BE2C (cell line): ENCODE results near the gene MPHOSPH8.

Source experiments
- DNase-seq: peaks from one replicate; pipeline ENCODE4 v3.0.0-alpha.2; 2020
- H3K27me3 ChIP-seq: fragments of 250-450 bp; sonication (Bioruptor Pico); 2 replicates; pipeline ENCODE4 v1.5.1; 2020; ENCODE audit warnings: mild to moderate bottlenecking
- H3K36me3 ChIP-seq: fragments of 250-450 bp; sonication (Bioruptor Pico); 2 replicates; pipeline ENCODE4 v1.5.1; 2020; ENCODE audit warnings: mild to moderate bottlenecking
- H3K4me1 ChIP-seq: fragments of 250-450 bp; sonication (Bioruptor Pico); 2 replicates; pipeline ENCODE4 v1.5.1; 2020
- H3K4me3 ChIP-seq: 2 replicates; pipeline ENCODE4 v1.5.1; 2011; ENCODE audit warnings: low read depth, low read length
- H3K9me3 ChIP-seq: fragments of 250-450 bp; sonication (Bioruptor Pico); 2 replicates; pipeline ENCODE4 v1.5.1; 2020
- TF ChIP-seq, protein P1 (sequence below): IDR thresholded peaks from 2 replicates; pipeline ENCODE4 v1.5.1; 2012; ENCODE audit warnings: mild to moderate bottlenecking, low read depth, low read length

The MPHOSPH8 gene

DNA sequence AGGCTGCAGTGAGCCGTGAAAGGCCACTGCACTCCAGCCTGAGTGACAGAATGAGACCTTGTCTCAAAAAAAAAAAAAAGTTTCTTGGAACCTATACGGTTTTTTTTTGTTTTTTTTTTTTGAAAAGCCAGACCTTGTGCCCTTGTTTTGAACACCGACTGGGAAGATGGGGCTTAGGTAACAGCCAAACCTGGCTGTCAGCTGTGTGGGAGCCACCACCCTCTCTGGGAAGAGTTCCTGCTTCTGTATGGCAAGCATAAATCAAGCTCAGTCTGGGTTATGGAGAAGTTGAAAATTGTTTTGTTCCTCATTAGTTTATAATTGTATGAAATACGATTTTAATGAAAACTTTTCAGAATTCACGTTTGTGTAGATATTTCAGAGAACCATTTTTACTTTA, 39.5 kb downstream of the MPHOSPH8 start:
- Histone ChIP-seq H3K27me3 (no peaks in the 10 kb centered on the region), H3K9me3 (no peaks in the 10 kb centered on the region), H3K4me3 (no peak overlapping the region), H3K36me3 (peaks cover 81% of the 10 kb centered on the region), H3K4me1 (no peaks in the 10 kb centered on the region)
- TF ChIP-seq, protein P1, sequence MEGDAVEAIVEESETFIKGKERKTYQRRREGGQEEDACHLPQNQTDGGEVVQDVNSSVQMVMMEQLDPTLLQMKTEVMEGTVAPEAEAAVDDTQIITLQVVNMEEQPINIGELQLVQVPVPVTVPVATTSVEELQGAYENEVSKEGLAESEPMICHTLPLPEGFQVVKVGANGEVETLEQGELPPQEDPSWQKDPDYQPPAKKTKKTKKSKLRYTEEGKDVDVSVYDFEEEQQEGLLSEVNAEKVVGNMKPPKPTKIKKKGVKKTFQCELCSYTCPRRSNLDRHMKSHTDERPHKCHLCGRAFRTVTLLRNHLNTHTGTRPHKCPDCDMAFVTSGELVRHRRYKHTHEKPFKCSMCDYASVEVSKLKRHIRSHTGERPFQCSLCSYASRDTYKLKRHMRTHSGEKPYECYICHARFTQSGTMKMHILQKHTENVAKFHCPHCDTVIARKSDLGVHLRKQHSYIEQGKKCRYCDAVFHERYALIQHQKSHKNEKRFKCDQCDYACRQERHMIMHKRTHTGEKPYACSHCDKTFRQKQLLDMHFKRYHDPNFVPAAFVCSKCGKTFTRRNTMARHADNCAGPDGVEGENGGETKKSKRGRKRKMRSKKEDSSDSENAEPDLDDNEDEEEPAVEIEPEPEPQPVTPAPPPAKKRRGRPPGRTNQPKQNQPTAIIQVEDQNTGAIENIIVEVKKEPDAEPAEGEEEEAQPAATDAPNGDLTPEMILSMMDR: no peak
- DNase-seq: no peak

DNA sequence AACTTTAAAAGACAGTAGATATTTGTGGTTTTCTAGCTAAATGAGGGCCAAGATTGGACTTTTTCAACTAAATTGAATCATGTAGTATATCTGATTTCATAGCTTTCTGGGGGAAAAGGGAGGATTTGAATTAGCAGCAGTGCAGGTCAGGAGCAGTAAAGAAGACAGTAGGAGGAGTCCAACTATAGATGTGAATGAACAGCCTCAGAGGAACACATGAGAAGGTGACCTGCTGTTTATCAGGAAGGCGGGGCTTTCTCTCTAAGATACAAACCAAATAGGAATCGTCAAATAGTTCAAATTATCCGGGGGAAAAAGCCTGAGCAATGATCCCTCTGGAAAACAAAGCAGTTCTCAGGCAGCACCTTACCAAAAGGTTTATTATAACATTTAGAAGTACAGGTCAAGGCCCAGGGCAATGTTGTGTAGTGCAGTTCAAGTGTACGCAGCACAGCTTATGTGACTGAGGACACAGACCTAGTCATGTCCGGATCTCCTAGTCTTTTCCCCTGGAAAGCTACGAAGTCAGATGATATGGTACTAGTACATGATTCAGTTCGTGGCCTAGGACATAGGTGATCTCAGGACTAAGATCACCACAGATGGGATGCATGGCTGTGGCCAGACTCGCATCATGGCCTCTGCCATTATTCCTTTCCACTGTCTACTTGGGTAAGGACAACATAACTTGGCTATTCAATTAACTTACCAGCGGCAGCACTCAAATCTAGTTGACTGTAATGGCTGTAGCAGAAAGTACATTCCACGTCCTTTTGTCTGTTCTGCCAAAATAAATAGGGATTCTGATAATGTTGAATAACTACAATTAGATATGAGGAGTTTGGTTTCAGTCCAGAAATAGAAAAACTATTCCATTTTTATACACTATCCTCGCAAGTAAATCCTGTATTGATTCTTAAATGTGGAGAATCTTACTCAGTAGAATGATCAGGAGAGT, 40.3 kb downstream of the MPHOSPH8 start:
- Histone ChIP-seq H3K4me3 (no peak overlapping the region), H3K9me3 (no peaks in the 10 kb centered on the region), H3K4me1 (no peaks in the 10 kb centered on the region), H3K27me3 (no peaks in the 10 kb centered on the region), H3K36me3 (peaks cover 73% of the 10 kb centered on the region)
- TF ChIP-seq, protein P1: no peak
- no peak for DNase-seq

DNA sequence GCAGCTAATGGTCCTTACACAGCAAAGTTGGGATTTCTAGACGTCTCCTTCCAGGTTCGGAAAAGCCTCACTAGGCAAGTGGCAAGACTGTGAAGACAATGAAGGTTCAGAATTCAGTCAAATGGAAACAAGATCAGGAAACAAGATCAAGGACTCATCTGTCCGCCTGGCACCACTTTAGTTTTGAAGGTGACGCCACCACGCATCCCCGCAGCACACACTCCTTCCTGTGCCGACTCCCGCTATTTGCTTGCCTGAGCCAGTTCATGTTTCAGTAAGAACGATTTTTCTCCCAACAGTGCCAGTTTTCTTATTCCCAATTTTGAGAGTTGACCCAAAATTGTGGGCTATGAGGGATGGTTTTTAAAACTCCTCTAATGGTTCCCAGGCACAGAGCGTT, 41.4 kb downstream of the MPHOSPH8 start:
- DNase-seq: no peak
- Histone ChIP-seq H3K9me3 (no peaks in the 10 kb centered on the region), H3K4me1 (no peaks in the 10 kb centered on the region), H3K4me3 (no peak overlapping the region), H3K27me3 (no peaks in the 10 kb centered on the region), H3K36me3 (peaks cover 62% of the 10 kb centered on the region)
- TF ChIP-seq, protein P1: no peak

DNA sequence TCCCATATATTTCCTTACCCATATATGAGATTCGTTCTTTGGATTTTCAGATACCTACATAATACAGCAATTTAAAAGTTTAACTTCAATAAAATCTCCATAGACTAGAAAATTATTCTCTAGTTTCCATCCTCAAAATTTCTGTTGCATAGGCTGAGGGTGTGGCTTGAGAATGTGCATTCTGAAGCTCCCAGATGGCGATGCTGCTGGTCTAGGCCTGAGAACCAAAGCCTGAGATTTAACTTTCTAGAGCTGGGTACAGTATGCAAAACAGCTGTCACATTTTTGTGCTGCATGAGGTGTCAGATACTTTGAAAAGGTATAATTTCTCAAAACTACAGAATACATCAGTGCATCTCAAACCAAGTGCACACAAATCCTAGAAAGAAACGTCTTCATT, 42.7 kb downstream of the MPHOSPH8 start:
- Histone ChIP-seq H3K4me1 (no peaks in the 10 kb centered on the region), H3K36me3 (peaks cover 50% of the 10 kb centered on the region), H3K9me3 (no peaks in the 10 kb centered on the region), H3K4me3 (no peak overlapping the region), H3K27me3 (no peaks in the 10 kb centered on the region)
- DNase-seq: no peak
- TF ChIP-seq, protein P1: no peak

DNA sequence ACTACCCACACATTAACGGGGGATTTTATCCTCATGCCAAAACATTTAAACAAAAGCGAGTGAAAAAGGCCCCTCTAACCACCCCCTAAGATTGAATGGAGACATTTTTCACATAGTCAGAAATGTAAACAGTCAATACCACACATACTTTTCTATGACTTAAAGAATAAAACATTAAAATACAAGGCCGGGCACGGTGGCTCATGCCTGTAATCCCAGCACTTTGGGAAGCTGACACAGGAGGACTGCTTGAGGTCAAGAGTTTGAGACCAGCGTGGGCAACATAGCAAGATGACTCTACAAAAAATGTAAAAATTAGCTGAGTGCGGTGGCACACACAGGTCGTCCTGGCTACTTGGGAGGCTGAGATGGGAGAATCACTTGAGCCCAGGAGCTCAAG, 47.3 kb downstream of the MPHOSPH8 start:
- H3K27me3 ChIP-seq: no peaks in the 10 kb centered on the region
- H3K4me1 ChIP-seq: no peaks in the 10 kb centered on the region
- no peak for DNase-seq
- no peaks in the 10 kb centered on the region for H3K9me3 ChIP-seq
- peaks cover 10% of the 10 kb centered on the region for H3K36me3 ChIP-seq
- TF ChIP-seq, protein P1: no peak
- H3K4me3 ChIP-seq: no peak overlapping the region

DNA sequence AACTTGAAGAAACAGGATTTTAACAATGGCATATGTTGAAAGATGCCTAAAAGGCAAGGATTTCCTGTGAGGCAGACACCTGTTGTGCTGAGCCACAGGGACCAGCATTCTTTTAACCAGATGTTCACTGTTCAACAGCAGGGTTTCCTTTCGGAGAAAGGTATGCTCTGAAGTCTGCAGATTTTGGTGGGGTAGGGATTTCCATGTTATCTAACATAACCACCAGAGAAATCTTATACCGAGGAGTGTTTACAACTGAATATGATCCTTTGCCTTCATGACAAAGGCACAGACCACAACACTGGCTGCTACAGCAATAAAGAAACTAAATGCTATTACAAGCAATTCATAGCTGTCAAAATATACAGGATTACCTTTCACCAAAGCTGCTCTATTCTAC, 48.1 kb downstream of the MPHOSPH8 start:
- no peaks in the 10 kb centered on the region for H3K27me3 ChIP-seq
- DNase-seq: no peak
- no peaks in the 10 kb centered on the region for H3K4me1 ChIP-seq
- no peaks in the 10 kb centered on the region for H3K9me3 ChIP-seq
- H3K36me3 ChIP-seq: peaks cover 3% of the 10 kb centered on the region
- TF ChIP-seq, protein P1: no peak
- no peak overlapping the region for H3K4me3 ChIP-seq
